ACC112 (cell line): ENCODE results near the gene IRAK3.

Experiments
- H2AFZ ChIP-seq: fragments of 200-600 bp; sonication (generic); one replicate; pipeline ENCODE4 v1.6.0; 2017; ENCODE audit warnings: antibody characterized with exemption, low read length; ENCODE audit not compliant: unreplicated experiment
- H3K27ac ChIP-seq: fragments of 200-600 bp; sonication (generic); 2 replicates; pipeline ENCODE4 v1.5.1; 2014; ENCODE audit warnings: low read depth, mild to moderate bottlenecking, antibody characterized with exemption, low read length, moderate library complexity
- H3K27me3 ChIP-seq: fragments of 200-600 bp; sonication (generic); 2 replicates; pipeline ENCODE4 v1.6.1; 2014; ENCODE audit warnings: mild to moderate bottlenecking, antibody characterized with exemption, low read length, moderate library complexity, mixed read lengths; ENCODE audit not compliant: insufficient read depth
- H3K36me3 ChIP-seq: fragments of 200-600 bp; sonication (generic); 2 replicates; pipeline ENCODE4 v1.6.1; 2016; ENCODE audit warnings: mild to moderate bottlenecking, antibody characterized with exemption, low read length, moderate library complexity, mixed read lengths; ENCODE audit not compliant: insufficient read depth
- H3K4me1 ChIP-seq: fragments of 200-600 bp; sonication (generic); one replicate; pipeline ENCODE4 v1.6.1; 2016; ENCODE audit warnings: low read length, mixed read lengths; ENCODE audit not compliant: insufficient read depth, unreplicated experiment, control insufficient read depth
- H3K4me3 ChIP-seq: fragments of 200-600 bp; sonication (generic); 2 replicates; pipeline ENCODE4 v1.5.1; 2014; ENCODE audit warnings: mild to moderate bottlenecking, low read depth, low read length
- H3K79me2 ChIP-seq: fragments of 200-600 bp; sonication (generic); one replicate; pipeline ENCODE4 v1.6.0; 2016; ENCODE audit warnings: low read length; ENCODE audit not compliant: control insufficient read depth, unreplicated experiment, insufficient read depth

Gene IRAK3

GRCh38 chr12:66282244-66282643, 93.2 kb downstream of the IRAK3 start:
- no peak overlapping the region for H2AFZ ChIP-seq

GRCh38 chr12:66287275-66287674, 98.3 kb downstream of the IRAK3 start:
- Histone ChIP-seq H3K27me3 (peaks cover 33% of the 10 kb centered on the region), H2AFZ (no peak overlapping the region), H3K27ac (no peak overlapping the region), H3K36me3 (no peaks in the 10 kb centered on the region), H3K4me3 (no peak overlapping the region), H3K79me2 (no peaks in the 10 kb centered on the region), H3K4me1 (no peaks in the 10 kb centered on the region)

More at GRCh38 chr12:66282244-66282643, 93.2 kb downstream of the IRAK3 start:
- Histone ChIP-seq H3K27ac (no peak overlapping the region), H3K36me3 (no peaks in the 10 kb centered on the region), H3K4me1 (no peaks in the 10 kb centered on the region), H3K4me3 (no peak overlapping the region), H3K27me3 (peaks cover 13% of the 10 kb centered on the region; the same call in 1 of the 2 replicates), H3K79me2 (no peaks in the 10 kb centered on the region)

- H3K36me3 ChIP-seq, result no peaks in the 10 kb centered on the region
- H3K79me2 ChIP-seq, result no peaks in the 10 kb centered on the region
- H2AFZ ChIP-seq, result no peak overlapping the region
- H3K4me3 ChIP-seq, result no peak overlapping the region
- no peak overlapping the region for H3K27ac ChIP-seq
- peaks cover 35% of the 10 kb centered on the region for H3K27me3 ChIP-seq
- H3K4me1 ChIP-seq, result no peaks in the 10 kb centered on the region
Measured at GRCh38 chr12:66288121-66288520, 99.1 kb downstream of the IRAK3 start.

- Histone ChIP-seq H3K4me1 (no peaks in the 10 kb centered on the region), H3K79me2 (no peaks in the 10 kb centered on the region)
Measured at GRCh38 chr12:66289485-66289884, 100.5 kb downstream of the IRAK3 start.

GRCh38 chr12:66290716-66291200, 101.7 kb downstream of the IRAK3 start:
- H3K36me3 ChIP-seq, result no peaks in the 10 kb centered on the region
- no peaks in the 10 kb centered on the region for H3K79me2 ChIP-seq
- H3K27me3 ChIP-seq, result peaks cover 32% of the 10 kb centered on the region
- H3K27ac ChIP-seq, result no peak overlapping the region
- no peak overlapping the region for H3K4me3 ChIP-seq
- H3K4me1 ChIP-seq, result no peaks in the 10 kb centered on the region
- H2AFZ ChIP-seq, result no peak overlapping the region

More at GRCh38 chr12:66289485-66289884, 100.5 kb downstream of the IRAK3 start:
- Histone ChIP-seq H3K4me3 (no peak overlapping the region), H3K36me3 (no peaks in the 10 kb centered on the region), H2AFZ (no peak overlapping the region), H3K27me3 (peaks cover 31% of the 10 kb centered on the region), H3K27ac (no peak overlapping the region)

- Histone ChIP-seq H2AFZ (no peak overlapping the region), H3K36me3 (no peaks in the 10 kb centered on the region), H3K4me1 (no peaks in the 10 kb centered on the region), H3K79me2 (no peaks in the 10 kb centered on the region), H3K27me3 (peaks cover 55% of the 10 kb centered on the region), H3K27ac (no peak overlapping the region), H3K4me3 (no peak overlapping the region)
Measured at GRCh38 chr12:66296176-66296683, 107.2 kb downstream of the IRAK3 start.

DNA sequence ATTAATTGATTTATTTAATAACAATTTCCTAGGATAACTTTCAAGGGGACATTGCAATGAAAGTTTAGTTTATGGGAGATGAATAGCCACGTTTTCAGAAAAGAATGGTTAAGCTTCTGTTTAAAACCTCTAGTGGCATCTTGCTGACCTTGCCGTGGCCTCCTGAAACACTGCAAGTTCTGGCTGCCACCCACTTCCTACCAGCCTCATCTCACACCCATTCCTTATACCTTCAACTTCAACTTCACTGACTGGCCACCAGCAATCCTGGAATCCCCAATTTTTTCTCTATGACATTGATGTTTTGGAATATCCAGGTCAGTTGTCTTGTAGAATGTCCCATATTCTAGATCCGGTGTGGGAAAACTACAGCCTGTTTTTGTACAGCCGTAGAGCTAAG, 108.1 kb downstream of the IRAK3 start:
- H2AFZ ChIP-seq, result no peak overlapping the region
- H3K36me3 ChIP-seq, result no peaks in the 10 kb centered on the region
- no peak overlapping the region for H3K27ac ChIP-seq
- no peak overlapping the region for H3K4me3 ChIP-seq
- peaks cover 51% of the 10 kb centered on the region for H3K27me3 ChIP-seq
- H3K4me1 ChIP-seq, result no peaks in the 10 kb centered on the region
- H3K79me2 ChIP-seq, result no peaks in the 10 kb centered on the region

DNA sequence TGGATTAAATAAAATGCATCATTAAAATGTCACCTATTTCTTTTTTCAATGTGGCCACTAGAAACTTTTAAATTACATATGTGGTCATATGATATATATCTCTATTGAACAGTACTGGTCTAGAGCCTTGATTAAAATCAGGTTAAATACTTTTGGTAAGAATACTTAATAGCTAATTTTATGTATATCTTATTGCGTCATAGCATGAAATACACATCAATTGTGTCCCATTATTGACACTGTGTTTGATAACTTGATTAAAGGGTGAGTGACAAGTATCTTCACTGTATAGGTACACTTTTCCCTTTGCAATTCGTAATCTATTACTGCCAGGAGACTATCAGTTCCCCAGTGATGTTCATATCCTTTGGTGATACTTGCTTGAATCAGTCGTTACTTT, 108.9 kb downstream of the IRAK3 start:
- Histone ChIP-seq H3K36me3 (no peaks in the 10 kb centered on the region), H3K4me3 (no peak overlapping the region), H3K27me3 (peaks cover 43% of the 10 kb centered on the region), H3K27ac (no peak overlapping the region), H3K4me1 (no peaks in the 10 kb centered on the region), H3K79me2 (no peaks in the 10 kb centered on the region), H2AFZ (no peak overlapping the region)

- H3K4me1 ChIP-seq, result no peaks in the 10 kb centered on the region
- peak within 1 kb of the TSS; percentile 86 for H3K4me3 ChIP-seq
- H3K79me2 ChIP-seq, result no peaks in the 10 kb centered on the region
- peaks cover 26% of the 10 kb centered on the region for H3K27me3 ChIP-seq
- H3K27ac ChIP-seq, result no peak within 1 kb of the TSS
- no peaks in the 10 kb centered on the region for H3K36me3 ChIP-seq
- peak within 1 kb of the TSS; percentile 99 for H2AFZ ChIP-seq
Measured at GRCh38 chr12:66301944-66302826, 113.2 kb downstream of the IRAK3 start, which contains the start of gene HELB. HELB (plus strand) TSS chr12:66302493; CDS start chr12:66302604, 111 bp downstream.

DNA sequence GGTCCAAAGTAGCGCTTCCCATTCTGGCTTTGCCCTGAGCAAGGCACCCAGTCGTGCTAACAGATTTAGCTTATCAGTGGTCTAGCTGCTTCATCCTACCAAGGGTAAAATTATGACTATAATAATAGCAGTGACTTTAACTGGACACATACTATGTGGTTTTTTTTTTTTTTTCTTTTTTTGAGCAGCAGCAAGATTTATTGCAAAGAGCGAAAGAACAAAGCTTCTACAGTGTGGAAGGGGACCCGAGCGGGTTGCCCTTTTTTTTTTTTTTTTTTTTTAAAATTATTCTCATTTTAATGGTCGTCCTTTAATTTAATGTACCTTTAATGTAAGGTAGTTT, 113.8 kb downstream of the IRAK3 start:
- Histone ChIP-seq H3K27ac (no peak overlapping the region), H3K79me2 (no peaks in the 10 kb centered on the region)

More for the DNA sequence above, 113.8 kb downstream of the IRAK3 start:
- H3K4me1 ChIP-seq, result no peaks in the 10 kb centered on the region
- peak overlapping the region; percentile 86 for H3K4me3 ChIP-seq
- peak overlapping the region; percentile 99 for H2AFZ ChIP-seq
- H3K36me3 ChIP-seq, result no peaks in the 10 kb centered on the region
- H3K27me3 ChIP-seq, result peaks cover 22% of the 10 kb centered on the region
